Lung (tissue), 12 donors: Measurements from ENCODE around the gene ELFN1. TPM values are rescaled to one million over a fixed set of nuclear protein-coding genes. Genes with fewer than 3 reads are reported as not detected.

ENCODE experiments used
- ATAC-seq: fragments of 200-7000 bp; cut with Tn5 transposase; one replicate; pipeline ENCODE4 v1.9.1; 2020; ENCODE audit warnings: moderate number of reproducible peaks; ENCODE audit not compliant: insufficient read depth, low FRiP score
- DNase-seq, 3 donors: peaks; one replicate each; pipeline ENCODE4 v3.0.0-alpha.2; 2013 to 2017
- H3K27ac ChIP-seq, 2 donors: one replicate each; pipeline ENCODE4 v1.5.1; 2013; ENCODE audit warnings: mild to moderate bottlenecking in 2 of 2, moderate library complexity in 2 of 2, control low read depth in 1 of 2, inconsistent platforms in 1 of 2, low read depth in 1 of 2, low read length in 1 of 2
- H3K27me3 ChIP-seq, 3 donors: one replicate each; pipeline ENCODE4 v1.5.1; 2013; ENCODE audit warnings: low read length in 2 of 3; ENCODE audit not compliant: control insufficient read depth in 3 of 3, insufficient read depth in 3 of 3
- H3K36me3 ChIP-seq, 4 donors: one replicate each; pipeline ENCODE4 v1.5.1; 2013; ENCODE audit warnings: low read length in 4 of 4, mild to moderate bottlenecking in 1 of 4, moderate library complexity in 1 of 4; ENCODE audit not compliant: control insufficient read depth in 4 of 4, insufficient read depth in 4 of 4
- H3K4me1 ChIP-seq, 5 donors: one replicate each; pipeline ENCODE4 v1.5.1; 2013; ENCODE audit warnings: low read length in 5 of 5, mild to moderate bottlenecking in 2 of 5, moderate library complexity in 1 of 5; ENCODE audit not compliant: control insufficient read depth in 5 of 5, insufficient read depth in 5 of 5
- H3K4me3 ChIP-seq: one replicate; pipeline ENCODE4 v1.5.1; 2013; ENCODE audit warnings: mild to moderate bottlenecking, control low read depth, moderate library complexity
- H3K9ac ChIP-seq, 2 donors: one replicate each; pipeline ENCODE4 v1.5.1; 2013; ENCODE audit warnings: low read length in 2 of 2, control low read depth in 1 of 2; ENCODE audit not compliant: insufficient read depth in 1 of 2
- H3K9me3 ChIP-seq, 4 donors: one replicate each; pipeline ENCODE4 v1.5.1; 2013; ENCODE audit warnings: low read length in 3 of 4, mild to moderate bottlenecking in 1 of 4, moderate library complexity in 1 of 4; ENCODE audit not compliant: control insufficient read depth in 4 of 4, insufficient read depth in 3 of 4
- WGBS, 2 donors: extraction: QIAGEN DNeasy Blood & Tissue Kit; methylation state at CpG; one replicate each; pipeline ENCODE4 v1.1.7; 2013; 5-methylcytosine and 5-hydroxymethylcytosine counted together
- polyA plus RNA-seq, 2 donors: library from polyadenylated mRNA; stranded (reverse); fragments of 200-250 nt; gene quantifications; one replicate each; pipeline ENCODE4 v1.2.1, GENCODE V29; 2013
- total RNA-seq, 2 donors: library from RNA; depleted of rRNA in 1 of 2; stranded (reverse); fragments of >200 nt in 1 of 2; gene quantifications; one replicate each; pipeline ENCODE4 v1.2.1, GENCODE V29; 2014 to 2021
- TF ChIP-seq, protein P1 (sequence below): IDR thresholded peaks from 2 replicates; pipeline ENCODE4 v1.5.1; 2012; ENCODE audit warnings: mild to moderate bottlenecking; ENCODE audit errors: control extremely low read depth, extremely low read depth
- donor health status: control.
- donor health status: control.
- donor health status: Bipolar disorder and iron deficiency.
- donor health status: healthy.
- donor health status: DM: yes; HTN: yes; CAD: no.

The ELFN1 gene
- total and polyA plus RNA-seq, 4 donors = 0.43 to 1.4 (median 1.0) TPM

DNA sequence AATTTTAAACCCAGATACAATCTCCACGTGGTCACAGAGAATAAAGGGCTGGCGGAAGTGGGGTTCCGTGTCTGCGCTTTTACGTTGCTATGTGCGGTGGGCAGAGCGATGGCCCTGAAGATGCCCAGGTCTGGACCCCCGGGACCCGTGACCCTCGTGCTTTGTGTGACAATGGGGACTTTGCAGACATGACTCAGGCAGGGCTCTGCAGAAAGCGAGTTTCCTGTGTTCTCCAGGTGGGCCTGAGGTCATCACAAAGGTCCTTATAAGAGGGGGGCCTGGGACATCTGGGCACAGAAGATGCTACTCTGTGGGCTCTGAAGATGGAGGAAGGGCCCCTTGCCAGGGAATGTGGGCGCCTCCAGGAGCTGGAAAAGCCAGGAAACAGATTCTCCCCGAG, 95.3 kb downstream of the ELFN1 start:
- ATAC-seq (no peak), DNase-seq (no peak)
- no peak overlapping the region for H3K27ac ChIP-seq
- no peaks in the 10 kb centered on the region for H3K27me3 ChIP-seq
- no peak overlapping the region for H3K9ac ChIP-seq
- TF ChIP-seq, protein P1, sequence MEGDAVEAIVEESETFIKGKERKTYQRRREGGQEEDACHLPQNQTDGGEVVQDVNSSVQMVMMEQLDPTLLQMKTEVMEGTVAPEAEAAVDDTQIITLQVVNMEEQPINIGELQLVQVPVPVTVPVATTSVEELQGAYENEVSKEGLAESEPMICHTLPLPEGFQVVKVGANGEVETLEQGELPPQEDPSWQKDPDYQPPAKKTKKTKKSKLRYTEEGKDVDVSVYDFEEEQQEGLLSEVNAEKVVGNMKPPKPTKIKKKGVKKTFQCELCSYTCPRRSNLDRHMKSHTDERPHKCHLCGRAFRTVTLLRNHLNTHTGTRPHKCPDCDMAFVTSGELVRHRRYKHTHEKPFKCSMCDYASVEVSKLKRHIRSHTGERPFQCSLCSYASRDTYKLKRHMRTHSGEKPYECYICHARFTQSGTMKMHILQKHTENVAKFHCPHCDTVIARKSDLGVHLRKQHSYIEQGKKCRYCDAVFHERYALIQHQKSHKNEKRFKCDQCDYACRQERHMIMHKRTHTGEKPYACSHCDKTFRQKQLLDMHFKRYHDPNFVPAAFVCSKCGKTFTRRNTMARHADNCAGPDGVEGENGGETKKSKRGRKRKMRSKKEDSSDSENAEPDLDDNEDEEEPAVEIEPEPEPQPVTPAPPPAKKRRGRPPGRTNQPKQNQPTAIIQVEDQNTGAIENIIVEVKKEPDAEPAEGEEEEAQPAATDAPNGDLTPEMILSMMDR = no peak
- no peak overlapping the region for H3K4me3 ChIP-seq
- H3K4me1 ChIP-seq = no peaks in the 10 kb centered on the region
- no peaks in the 10 kb centered on the region for H3K36me3 ChIP-seq
- WGBS, 2 donors = 85 to 89% methylated on average over 13 of the region's 13 CpGs
- peaks cover 0 to 16% (median 0%) of the 10 kb centered on the region in 4 donors for H3K9me3 ChIP-seq

DNA sequence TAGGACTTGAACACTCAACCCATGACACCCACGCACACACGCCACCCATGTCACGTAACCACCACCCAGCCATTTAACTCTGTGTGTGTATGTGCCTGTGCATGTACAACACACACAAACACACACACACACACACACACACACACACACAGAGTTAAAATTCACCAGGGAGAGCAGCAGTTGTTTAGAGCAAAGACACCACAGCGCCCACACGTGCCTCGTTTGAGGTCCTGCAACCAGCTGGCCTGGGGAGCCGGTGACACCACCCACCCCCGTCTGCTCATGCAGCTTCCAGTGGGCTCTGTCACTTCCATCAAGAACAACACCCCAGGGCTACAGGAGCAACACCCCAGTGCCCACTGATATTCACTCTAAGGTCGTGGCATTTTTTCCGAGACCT, 97.4 kb downstream of the ELFN1 start:
- DNase-seq (no peak), ATAC-seq (no peak)
- Histone ChIP-seq H3K27ac (no peak overlapping the region), H3K9ac (no peak overlapping the region), H3K36me3 (no peaks in the 10 kb centered on the region), H3K9me3 (peaks cover 0 to 12% (median 0%) of the 10 kb centered on the region in 4 donors), H3K4me1 (no peaks in the 10 kb centered on the region), H3K27me3 (no peaks in the 10 kb centered on the region), H3K4me3 (no peak overlapping the region)
- WGBS, 2 donors = 61 to 63% methylated on average over 10 of the region's 10 CpGs
- TF ChIP-seq, protein P1 = no peak

DNA sequence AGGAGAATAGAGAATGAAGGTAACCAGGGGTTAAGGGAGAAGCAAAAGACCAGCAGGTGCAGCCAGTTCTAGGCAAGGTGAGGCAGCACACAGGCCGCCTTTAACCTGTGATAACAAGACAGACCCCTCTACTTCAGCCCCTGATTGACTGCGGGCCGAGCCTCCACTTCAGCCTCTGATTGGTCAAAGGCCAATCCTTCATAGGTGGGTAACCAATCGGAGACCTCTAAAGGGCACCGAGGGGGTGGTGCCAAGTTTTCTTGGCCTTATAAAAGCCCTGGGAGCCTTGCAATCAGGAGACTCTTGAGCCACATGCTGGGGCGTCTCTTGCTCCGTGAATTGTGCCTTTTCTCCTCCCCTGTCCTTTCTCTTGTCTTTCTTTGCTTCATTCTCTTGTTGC, 98.8 kb downstream of the ELFN1 start:
- TF ChIP-seq, protein P1 = no peak
- Histone ChIP-seq H3K9me3 (peaks cover 0 to 6% (median 0%) of the 10 kb centered on the region in 4 donors), H3K27ac (no peak overlapping the region), H3K4me1 (no peaks in the 10 kb centered on the region), H3K27me3 (no peaks in the 10 kb centered on the region), H3K4me3 (no peak overlapping the region), H3K9ac (no peak overlapping the region), H3K36me3 (no peaks in the 10 kb centered on the region)
- no peak for DNase-seq
- ATAC-seq = no peak
- 90 to 93% methylated on average over 7 of the region's 7 CpGs for WGBS, 2 donors
